GM23338 (cell line): ENCODE data around the gene PIPOX.

Experiments
- CREB1 ChIP-seq: fragments of 250-450 bp; sonication (Bioruptor Pico); IDR thresholded peaks from 2 replicates; pipeline ENCODE4 v1.5.0; 2020; ENCODE audit warnings: low read depth, mild to moderate bottlenecking, moderate library complexity
- EZH2 ChIP-seq: fragments of 200-600 bp; sonication (generic); IDR thresholded peaks from one replicate; pipeline ENCODE4 v1.8.0; 2017; ENCODE audit warnings: antibody characterized with exemption, mild to moderate bottlenecking, low read depth; ENCODE audit not compliant: unreplicated experiment
- EZH2phosphoT487 ChIP-seq: fragments of 200-600 bp; sonication (generic); IDR thresholded peaks from one replicate; pipeline ENCODE4 v1.8.1; 2018; ENCODE audit warnings: antibody characterized with exemption; ENCODE audit not compliant: unreplicated experiment
- JUNB ChIP-seq: IDR thresholded peaks from one replicate; pipeline ENCODE4 v1.6.1; 2016; ENCODE audit warnings: antibody characterized with exemption; ENCODE audit not compliant: unreplicated experiment
- NANOG ChIP-seq: IDR thresholded peaks from 2 replicates; pipeline ENCODE4 v1.6.1; 2016; ENCODE audit warnings: antibody characterized with exemption, borderline replicate concordance
- POLR2AphosphoS5 ChIP-seq: IDR thresholded peaks from 2 replicates; pipeline ENCODE4 v1.6.1; 2016; ENCODE audit warnings: antibody characterized with exemption, low read depth
- STAT1 ChIP-seq: IDR thresholded peaks from one replicate; pipeline ENCODE4 v1.6.1; 2016; ENCODE audit warnings: antibody characterized with exemption; ENCODE audit not compliant: unreplicated experiment
- ZNF114 ChIP-seq: fragments of 250-450 bp; sonication (Bioruptor Pico); IDR thresholded peaks from 2 replicates; pipeline ENCODE4 v1.5.0; 2020; ENCODE audit warnings: mild to moderate bottlenecking, moderate library complexity
- ZNF331 ChIP-seq: fragments of 250-450 bp; sonication (Bioruptor Pico); IDR thresholded peaks from 2 replicates; pipeline ENCODE4 v1.5.0; 2020; ENCODE audit warnings: low read depth, mild to moderate bottlenecking, moderate library complexity
- TF ChIP-seq, protein P1 (sequence below), 2 experiments: fragments of 200-600 bp in 1 of 2; sonication (generic) in 1 of 2; conservative IDR thresholded peaks; 2 replicates each; pipeline versions ENCODE4 v1.5.1 to v1.6.1; 2016 to 2017; ENCODE audit warnings: antibody characterized with exemption in 2 of 2, low read depth in 2 of 2, mild to moderate bottlenecking in 2 of 2, moderate library complexity in 1 of 2
- TF ChIP-seq, protein P2 (sequence below): IDR thresholded peaks from 2 replicates; pipeline ENCODE4 v1.6.1; 2016; ENCODE audit warnings: antibody characterized with exemption
- TF ChIP-seq, protein P3 (sequence below): IDR thresholded peaks from one replicate; pipeline ENCODE4 v1.6.1; 2018; ENCODE audit warnings: antibody characterized with exemption; ENCODE audit not compliant: unreplicated experiment

DNA sequence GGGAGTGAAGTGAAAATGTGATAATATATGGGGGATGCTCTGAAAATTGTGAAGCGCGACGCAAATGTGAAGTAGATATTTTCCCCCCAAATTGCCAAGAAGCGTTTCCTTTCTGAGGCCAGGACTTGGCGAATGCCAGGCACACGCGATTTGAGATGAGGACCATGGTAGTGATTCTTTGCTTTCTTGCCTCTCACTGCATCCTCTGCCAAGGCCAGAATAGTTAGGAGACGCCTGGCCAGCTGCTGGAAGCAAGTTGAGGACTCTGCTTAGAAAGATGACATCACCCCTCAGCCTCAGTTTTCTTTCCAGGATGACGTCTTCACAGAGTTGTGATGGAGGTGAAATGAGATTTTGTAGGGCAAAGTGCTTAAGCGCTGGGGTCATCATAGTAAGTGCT, 25.9 kb downstream of the PIPOX start:
- TF ChIP-seq EZH2: no peak
- TF ChIP-seq POLR2AphosphoS5: no peak
- TF ChIP-seq, protein P1, sequence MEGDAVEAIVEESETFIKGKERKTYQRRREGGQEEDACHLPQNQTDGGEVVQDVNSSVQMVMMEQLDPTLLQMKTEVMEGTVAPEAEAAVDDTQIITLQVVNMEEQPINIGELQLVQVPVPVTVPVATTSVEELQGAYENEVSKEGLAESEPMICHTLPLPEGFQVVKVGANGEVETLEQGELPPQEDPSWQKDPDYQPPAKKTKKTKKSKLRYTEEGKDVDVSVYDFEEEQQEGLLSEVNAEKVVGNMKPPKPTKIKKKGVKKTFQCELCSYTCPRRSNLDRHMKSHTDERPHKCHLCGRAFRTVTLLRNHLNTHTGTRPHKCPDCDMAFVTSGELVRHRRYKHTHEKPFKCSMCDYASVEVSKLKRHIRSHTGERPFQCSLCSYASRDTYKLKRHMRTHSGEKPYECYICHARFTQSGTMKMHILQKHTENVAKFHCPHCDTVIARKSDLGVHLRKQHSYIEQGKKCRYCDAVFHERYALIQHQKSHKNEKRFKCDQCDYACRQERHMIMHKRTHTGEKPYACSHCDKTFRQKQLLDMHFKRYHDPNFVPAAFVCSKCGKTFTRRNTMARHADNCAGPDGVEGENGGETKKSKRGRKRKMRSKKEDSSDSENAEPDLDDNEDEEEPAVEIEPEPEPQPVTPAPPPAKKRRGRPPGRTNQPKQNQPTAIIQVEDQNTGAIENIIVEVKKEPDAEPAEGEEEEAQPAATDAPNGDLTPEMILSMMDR (conservative IDR thresholded peaks at IDR 0.05; ENCODE audit: low read depth in 2 of 2): no peak
- TF ChIP-seq, protein P2, sequence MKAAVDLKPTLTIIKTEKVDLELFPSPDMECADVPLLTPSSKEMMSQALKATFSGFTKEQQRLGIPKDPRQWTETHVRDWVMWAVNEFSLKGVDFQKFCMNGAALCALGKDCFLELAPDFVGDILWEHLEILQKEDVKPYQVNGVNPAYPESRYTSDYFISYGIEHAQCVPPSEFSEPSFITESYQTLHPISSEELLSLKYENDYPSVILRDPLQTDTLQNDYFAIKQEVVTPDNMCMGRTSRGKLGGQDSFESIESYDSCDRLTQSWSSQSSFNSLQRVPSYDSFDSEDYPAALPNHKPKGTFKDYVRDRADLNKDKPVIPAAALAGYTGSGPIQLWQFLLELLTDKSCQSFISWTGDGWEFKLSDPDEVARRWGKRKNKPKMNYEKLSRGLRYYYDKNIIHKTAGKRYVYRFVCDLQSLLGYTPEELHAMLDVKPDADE: no peak
- no peak for TF ChIP-seq EZH2phosphoT487
- TF ChIP-seq, protein P3, sequence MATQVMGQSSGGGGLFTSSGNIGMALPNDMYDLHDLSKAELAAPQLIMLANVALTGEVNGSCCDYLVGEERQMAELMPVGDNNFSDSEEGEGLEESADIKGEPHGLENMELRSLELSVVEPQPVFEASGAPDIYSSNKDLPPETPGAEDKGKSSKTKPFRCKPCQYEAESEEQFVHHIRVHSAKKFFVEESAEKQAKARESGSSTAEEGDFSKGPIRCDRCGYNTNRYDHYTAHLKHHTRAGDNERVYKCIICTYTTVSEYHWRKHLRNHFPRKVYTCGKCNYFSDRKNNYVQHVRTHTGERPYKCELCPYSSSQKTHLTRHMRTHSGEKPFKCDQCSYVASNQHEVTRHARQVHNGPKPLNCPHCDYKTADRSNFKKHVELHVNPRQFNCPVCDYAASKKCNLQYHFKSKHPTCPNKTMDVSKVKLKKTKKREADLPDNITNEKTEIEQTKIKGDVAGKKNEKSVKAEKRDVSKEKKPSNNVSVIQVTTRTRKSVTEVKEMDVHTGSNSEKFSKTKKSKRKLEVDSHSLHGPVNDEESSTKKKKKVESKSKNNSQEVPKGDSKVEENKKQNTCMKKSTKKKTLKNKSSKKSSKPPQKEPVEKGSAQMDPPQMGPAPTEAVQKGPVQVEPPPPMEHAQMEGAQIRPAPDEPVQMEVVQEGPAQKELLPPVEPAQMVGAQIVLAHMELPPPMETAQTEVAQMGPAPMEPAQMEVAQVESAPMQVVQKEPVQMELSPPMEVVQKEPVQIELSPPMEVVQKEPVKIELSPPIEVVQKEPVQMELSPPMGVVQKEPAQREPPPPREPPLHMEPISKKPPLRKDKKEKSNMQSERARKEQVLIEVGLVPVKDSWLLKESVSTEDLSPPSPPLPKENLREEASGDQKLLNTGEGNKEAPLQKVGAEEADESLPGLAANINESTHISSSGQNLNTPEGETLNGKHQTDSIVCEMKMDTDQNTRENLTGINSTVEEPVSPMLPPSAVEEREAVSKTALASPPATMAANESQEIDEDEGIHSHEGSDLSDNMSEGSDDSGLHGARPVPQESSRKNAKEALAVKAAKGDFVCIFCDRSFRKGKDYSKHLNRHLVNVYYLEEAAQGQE: no peak
- no peak for TF ChIP-seq CREB1 (CRISPR knock-in tag)
- no peak for TF ChIP-seq ZNF331 (CRISPR knock-in tag)
- TF ChIP-seq NANOG: no peak
- no peak for TF ChIP-seq JUNB
- no peak for TF ChIP-seq ZNF114
- TF ChIP-seq STAT1: no peak
